HEK293 (cell line): ENCODE results near the gene COL5A2.

Experiments
- CTCF ChIP-seq: fragments of 450-650 bp; formaldehyde crosslinking; IDR thresholded peaks from 2 replicates; pipeline ENCODE4 v1.5.1; 2016; ENCODE audit warnings: missing biosample characterization, missing genetic modification characterization
- HOXA7 ChIP-seq: sonication (generic); formaldehyde crosslinking; IDR thresholded peaks from 2 replicates; pipeline ENCODE4 v1.8.1; 2022; ENCODE audit warnings: missing genetic modification reagents, borderline replicate concordance
- KLF1 ChIP-seq: fragments of 450-650 bp; formaldehyde crosslinking; IDR thresholded peaks from 2 replicates; pipeline ENCODE4 v1.5.1; 2016; ENCODE audit warnings: missing biosample characterization, missing genetic modification characterization
- MYNN ChIP-seq: fragments of 450-650 bp; formaldehyde crosslinking; IDR thresholded peaks from 2 replicates; pipeline ENCODE4 v1.5.1; 2016; ENCODE audit warnings: missing biosample characterization, missing genetic modification characterization, borderline replicate concordance
- PBX3 ChIP-seq: sonication (generic); formaldehyde crosslinking; IDR thresholded peaks from 2 replicates; pipeline ENCODE4 v1.8.1; 2022; ENCODE audit warnings: mild to moderate bottlenecking, moderate library complexity, missing genetic modification reagents
- RBAK ChIP-seq: fragments of 450-650 bp; formaldehyde crosslinking; IDR thresholded peaks from 2 replicates; pipeline ENCODE4 v1.5.1; 2016; ENCODE audit warnings: missing biosample characterization, missing genetic modification characterization
- REST ChIP-seq: fragments of 450-650 bp; formaldehyde crosslinking; IDR thresholded peaks from 2 replicates; pipeline ENCODE4 v1.5.1; 2016; ENCODE audit warnings: missing biosample characterization, missing genetic modification characterization
- ZBTB7A ChIP-seq: fragments of 450-650 bp; formaldehyde crosslinking; IDR thresholded peaks from 2 replicates; pipeline ENCODE4 v1.5.1; 2016; ENCODE audit warnings: low read depth, missing biosample characterization, missing genetic modification characterization
- ZFP69B ChIP-seq: fragments of 450-650 bp; formaldehyde crosslinking; IDR thresholded peaks from 2 replicates; pipeline ENCODE4 v1.5.1; 2016; ENCODE audit warnings: missing biosample characterization, missing genetic modification characterization
- ZNF121 ChIP-seq: fragments of 450-650 bp; formaldehyde crosslinking; IDR thresholded peaks from 2 replicates; pipeline ENCODE4 v1.5.1; 2016; ENCODE audit warnings: missing biosample characterization, missing genetic modification characterization
- ZNF133 ChIP-seq: fragments of 450-650 bp; formaldehyde crosslinking; IDR thresholded peaks from 2 replicates; pipeline ENCODE4 v1.5.1; 2016; ENCODE audit warnings: missing biosample characterization, missing genetic modification characterization
- ZNF654 ChIP-seq: fragments of 450-650 bp; formaldehyde crosslinking; IDR thresholded peaks from 2 replicates; pipeline ENCODE4 v1.5.1; 2016; ENCODE audit warnings: low read depth, missing biosample characterization, missing genetic modification characterization
- ZNF843 ChIP-seq: fragments of 450-650 bp; formaldehyde crosslinking; IDR thresholded peaks from 2 replicates; pipeline ENCODE4 v1.5.1; 2016; ENCODE audit warnings: missing biosample characterization, missing genetic modification characterization
- TF ChIP-seq, protein P1 (sequence below): fragments of 450-650 bp; formaldehyde crosslinking; IDR thresholded peaks from 2 replicates; pipeline ENCODE4 v1.5.1; 2016; ENCODE audit warnings: missing biosample characterization, missing genetic modification characterization

- TF ChIP-seq MYNN (tag by site-specific recombination) (no peak), ZFP69B (tag by site-specific recombination) (no peak), ZNF843 (tag by site-specific recombination) (no peak), REST (no peak), ZBTB7A (tag by site-specific recombination) (no peak), CTCF (tag by site-specific recombination) (no peak), ZNF133 (tag by site-specific recombination) (no peak), KLF1 (tag by site-specific recombination) (no peak), RBAK (no peak), ZNF121 (tag by site-specific recombination) (no peak), HOXA7 (CRISPR knock-in tag) (no peak), PBX3 (no peak), ZNF654 (tag by site-specific recombination) (no peak)
- TF ChIP-seq, protein P1, sequence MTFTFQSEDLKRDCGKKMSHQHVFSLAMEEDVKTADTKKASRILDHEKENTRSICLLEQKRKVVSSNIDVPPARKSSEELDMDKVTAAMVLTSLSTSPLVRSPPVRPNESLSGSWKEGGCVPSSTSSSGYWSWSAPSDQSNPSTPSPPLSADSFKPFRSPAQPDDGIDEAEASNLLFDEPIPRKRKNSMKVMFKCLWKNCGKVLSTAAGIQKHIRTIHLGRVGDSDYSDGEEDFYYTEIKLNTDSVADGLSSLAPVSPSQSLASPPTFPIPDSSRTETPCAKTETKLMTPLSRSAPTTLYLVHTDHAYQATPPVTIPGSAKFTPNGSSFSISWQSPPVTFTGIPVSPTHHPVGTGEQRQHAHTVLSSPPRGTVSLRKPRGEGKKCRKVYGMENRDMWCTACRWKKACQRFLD (tag by site-specific recombination) = no peak
These were observed 23.7 kb upstream of the COL5A2 start for GRCh38 chr2:189203177-189203799.
